Stimulated activated naive CD4-positive, alpha-beta T cell treated with Interleukin-2 at 50 U/mL for 16 hours (primary cell): ENCODE data around the gene AQR.
A peak's percentile ranks its signal among the peaks of the same experiment; 100 is the strongest.
"Not testable (repeated sequence)": the region's sequence is repeated elsewhere in the genome, so short reads cannot be mapped to it uniquely, and the experiment has no call there.

Experiments used
- DNase-seq: peaks from one replicate; lab custom pipeline; 2025; lab: John Stamatoyannopoulos, UW

Gene AQR

DNA sequence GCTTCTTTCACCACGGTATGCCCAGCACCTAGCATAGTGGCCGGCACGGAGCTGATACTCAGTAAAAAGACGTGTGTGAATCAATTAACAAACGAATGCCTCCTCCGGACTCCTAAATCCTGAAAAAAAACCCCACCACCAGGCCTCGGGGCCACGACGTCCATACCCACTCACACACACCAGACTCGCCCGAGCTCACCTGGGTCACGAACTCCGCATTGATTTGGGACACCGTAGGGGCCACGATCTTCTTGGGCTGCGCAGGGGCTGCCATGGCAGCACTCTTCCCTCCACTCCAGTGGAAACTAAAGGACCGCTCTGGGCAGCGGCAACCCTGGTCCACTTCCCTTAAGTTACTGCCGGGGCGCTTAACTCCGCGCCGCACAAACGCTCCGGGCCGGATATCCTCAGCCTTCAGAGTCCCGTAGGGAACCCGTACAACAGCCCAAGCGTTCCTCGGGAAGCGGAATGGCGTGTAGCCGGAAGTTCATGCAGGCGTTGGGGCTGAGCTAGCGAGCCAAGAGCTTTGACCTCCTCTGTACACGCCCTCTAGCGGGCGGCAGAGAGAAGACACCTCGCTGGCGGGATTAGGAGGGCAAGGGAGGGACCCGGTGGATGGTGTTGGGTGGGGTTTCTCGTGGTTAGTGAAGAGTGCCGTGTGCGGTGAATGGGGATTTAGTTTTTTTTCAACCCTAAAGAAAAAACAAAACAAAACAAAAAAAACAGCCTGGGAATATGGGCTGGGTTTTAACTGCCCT is at the start of gene AQR:
AQR (minus strand) TSS at position 403 of the 758 bp plus-strand sequence; CDS start at position 274, 129 bp downstream.
- peak; percentile 91 for DNase-seq

DNA sequence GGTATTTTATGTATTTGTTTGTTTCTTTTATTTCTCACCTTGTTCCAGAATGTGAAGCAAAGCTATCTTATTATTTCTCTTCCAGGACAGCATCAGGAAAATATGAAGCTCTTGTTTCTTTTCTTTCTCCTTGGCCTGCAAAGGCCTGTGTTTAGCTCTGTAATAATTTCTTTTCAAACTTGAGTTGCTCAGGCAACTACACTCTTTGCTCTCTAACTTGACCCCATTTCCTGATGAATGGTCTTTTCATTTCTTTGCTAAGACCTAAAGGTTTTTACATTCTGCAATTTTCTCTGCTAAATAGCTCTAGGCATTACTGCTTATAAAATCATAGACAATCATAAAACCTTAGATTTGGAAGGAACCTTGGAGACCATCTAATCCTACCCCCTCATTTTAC is 44.7 kb upstream of the AQR start:
- no peak for DNase-seq

DNA sequence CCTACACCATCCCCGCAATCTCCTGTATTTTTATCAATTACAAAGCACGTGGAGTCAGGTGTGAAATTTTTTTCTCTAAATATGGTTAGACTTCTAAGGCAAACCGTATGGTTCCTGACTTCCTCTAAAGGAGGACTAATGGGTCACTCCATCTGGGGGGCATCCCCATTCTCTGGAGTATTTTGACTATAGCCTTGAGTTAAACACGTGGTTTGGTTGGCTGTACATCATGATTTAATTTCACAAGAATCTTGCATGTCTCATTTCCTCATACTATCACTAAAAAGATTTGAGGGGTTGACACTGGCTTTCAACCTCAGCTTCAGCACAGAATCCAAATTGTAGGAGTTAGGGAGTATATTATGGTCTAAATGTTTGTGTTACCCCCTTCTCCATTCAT is 43.8 kb upstream of the AQR start:
- DNase-seq = no peak

DNA sequence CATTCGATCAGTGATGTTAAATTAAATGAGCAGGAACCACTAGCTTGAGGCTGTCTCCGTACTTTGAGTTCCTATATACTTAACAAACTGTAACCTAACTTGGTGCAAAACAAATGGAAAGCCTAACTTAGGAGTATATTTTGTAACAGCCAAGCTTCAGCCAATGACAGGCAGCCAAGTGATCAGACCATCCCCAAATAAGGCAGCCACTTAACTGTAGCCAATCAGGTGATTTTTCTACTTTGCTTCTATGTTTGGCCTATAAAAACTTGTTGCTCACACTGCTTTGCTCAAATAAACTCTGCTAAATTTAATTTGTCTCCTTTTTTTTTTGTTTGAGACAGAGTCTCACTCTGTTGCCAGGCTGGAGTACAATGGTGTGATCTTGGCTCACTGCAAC is 37.9 kb upstream of the AQR start:
- DNase-seq = no peak

DNA sequence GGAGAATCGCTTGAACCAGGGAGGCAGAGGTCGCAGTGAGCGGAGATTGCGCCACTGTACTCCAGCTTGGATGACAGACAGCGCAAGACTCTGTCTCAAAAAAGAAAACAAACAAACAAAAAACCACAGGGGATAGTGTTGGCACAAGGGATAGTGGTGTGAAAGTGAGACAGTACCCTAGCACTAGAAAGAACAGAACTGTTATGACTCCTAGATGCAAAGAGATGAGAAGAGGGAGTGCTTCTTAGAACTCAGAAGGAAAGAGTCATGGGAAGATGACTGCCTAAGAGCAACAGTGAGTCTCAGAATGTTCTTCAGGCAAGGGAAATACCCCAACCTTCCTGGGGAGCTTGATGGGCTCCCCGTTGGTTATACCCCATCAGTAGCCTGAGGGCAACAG is 36.4 kb upstream of the AQR start:
- no peak for DNase-seq

DNA sequence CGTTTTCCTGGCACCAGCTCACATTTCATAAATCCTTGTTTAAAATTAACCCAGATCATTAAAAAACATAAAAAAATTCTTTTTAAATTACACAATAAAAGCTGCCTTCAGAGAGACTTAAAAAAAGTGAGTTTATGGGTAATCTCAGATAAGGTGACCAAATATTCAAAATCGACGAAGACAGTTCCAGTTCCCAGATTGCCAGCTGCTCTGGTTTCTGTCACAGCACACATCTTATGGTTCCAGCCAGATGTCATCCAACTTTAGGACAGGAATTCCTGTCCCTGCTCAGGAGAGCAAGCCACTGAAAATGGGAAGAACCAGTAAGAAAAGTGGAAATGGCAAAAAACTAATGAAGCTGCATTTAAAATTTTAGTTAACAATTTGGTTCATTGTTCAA is 34.4 kb upstream of the AQR start:
- no peak for DNase-seq

DNA sequence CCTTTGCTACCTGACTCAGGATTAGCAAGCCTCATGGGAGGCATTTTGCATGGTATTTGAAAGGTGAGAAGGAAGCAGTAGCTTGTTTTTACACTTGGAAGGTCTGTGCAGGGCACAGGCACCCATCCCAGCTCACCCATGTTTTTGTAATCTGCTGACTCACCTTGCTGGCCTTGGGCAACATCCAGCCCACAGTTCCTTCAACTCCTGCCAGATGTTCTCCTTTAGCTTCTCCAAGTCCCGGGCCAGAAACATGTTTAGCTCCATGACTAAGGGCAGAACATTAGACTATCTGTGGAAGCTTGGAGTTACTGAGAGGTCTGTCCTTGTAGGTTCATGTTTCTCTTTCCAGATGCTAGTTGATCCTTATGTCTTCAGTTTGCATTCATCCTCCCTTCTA is 31.0 kb upstream of the AQR start:
- no peak for DNase-seq

DNA sequence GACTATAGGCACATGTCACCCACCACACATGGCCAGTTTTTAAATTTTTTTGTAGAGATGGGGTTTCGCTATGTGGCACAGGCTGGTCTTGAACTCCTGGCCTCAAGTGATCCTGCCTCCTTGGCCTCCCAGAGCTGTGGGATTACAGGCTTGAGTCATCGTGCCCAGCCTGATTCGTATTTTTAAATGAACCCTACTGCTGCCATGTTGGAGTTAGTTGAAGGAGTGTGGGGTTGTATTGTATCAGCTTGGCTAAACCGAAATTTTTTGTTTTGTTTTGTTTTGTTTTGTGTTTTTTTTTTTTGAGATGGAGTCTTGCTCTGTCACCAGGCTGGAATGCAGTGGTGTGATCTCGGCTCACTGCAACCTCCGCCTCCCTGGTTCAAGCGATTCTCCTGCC is 30.4 kb upstream of the AQR start:
- no peak for DNase-seq

DNA sequence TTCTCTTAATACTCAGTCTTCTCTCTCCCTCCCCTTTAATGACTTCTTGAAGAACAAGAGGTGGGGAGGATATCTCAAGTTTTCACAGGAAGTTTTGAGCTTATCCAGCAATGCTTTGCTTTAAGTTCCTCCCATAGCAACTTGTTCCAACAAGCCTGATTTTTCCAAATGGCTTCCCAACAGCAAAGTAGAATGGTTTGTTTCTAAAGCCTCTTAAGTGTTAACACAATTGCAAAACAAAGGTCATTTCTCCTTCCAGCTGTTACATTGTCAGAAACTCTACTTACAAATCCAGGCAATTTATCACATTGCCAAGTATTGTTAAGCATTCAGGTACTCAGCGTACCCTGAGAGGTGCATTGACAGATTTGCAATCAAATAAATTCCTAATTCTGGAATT is 25.4 kb upstream of the AQR start:
- DNase-seq = no peak

DNA sequence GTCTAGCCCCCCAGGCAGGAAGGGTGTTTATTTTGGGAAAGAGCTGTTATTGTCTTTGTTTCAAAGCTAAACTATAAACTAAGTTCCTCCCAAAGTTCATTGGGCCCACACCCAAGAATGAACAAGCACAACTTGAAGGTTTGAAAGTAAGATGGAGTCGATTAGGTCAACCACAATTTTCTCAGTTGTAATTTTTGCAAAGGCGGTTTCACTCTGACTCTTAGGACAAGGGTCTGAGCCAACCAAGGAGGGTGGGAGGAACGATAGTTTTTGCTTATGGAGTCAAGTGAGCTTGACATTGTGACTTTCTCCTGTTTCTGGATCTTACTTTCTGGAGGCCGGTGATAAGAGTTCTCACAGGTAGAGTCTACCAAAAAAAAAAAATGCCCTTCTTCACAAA is 24.3 kb upstream of the AQR start:
- no peak for DNase-seq

DNA sequence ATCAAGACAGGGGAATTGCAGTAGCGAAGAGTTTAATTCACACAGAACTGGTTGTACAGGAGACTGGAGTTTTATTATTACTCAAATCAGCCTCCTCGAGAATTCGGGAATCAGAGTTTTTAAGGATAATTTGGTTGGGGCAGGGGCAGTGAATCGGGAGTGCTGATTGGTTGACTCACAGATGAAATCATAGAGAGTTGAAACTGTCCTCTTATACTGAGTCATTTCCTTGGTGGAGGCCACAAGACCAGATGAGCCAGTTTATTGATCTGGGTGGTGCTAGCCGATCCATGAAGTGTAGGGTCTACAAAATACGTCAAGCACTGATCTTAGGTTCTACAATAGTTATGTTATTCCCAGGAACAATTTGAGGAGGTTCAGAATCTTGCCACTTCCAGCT is 23.9 kb upstream of the AQR start:
- no peak for DNase-seq

DNA sequence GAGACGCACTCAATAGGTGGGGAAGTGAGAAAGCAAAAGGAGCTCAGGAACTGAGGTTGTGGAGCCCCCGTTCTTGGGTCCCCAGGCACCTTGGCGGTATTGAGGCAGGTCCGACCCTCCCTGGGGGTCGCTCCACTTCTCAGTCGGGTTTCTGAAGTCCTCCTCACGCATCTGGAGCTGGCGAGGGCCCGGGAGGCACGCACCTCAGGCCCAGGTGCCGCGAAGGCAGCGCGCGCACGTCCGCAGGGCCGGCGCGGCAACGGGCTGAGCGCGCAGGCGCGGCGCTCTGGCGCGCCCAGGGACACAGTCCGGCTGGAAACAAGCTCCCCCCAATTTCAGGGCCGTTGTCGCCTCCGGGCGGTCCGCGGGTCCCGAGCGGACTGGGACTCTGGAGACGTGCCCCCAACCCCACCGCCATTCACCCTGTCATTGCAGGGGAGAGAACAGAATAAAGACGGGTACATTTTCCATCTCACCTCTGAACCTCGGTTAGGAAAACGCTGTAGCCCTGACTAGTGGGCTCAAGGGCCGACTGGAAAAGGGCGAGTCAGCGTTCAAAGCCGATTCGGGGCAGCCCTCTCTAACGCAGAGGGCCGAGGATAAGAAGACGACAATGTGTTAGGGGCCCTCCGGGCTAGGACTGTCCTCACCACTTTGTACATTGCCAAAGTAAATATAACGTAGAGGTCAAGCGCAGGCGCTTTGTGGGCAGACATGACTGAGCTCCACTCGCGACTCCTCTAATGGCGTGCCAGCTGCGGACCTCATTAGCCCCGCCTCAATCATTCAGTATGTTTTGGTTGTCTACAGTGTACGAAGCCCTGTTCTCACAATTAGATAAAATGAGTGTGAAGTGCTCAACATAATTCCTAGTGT is 18.7 kb upstream of the AQR start, which contains the start of gene ZNF770:
ZNF770 (minus strand) TSS at position 261 of the 876 bp plus-strand sequence. CDS start 4,853 bp downstream, outside the sequence.
- DNase-seq = peak; percentile 68

DNA sequence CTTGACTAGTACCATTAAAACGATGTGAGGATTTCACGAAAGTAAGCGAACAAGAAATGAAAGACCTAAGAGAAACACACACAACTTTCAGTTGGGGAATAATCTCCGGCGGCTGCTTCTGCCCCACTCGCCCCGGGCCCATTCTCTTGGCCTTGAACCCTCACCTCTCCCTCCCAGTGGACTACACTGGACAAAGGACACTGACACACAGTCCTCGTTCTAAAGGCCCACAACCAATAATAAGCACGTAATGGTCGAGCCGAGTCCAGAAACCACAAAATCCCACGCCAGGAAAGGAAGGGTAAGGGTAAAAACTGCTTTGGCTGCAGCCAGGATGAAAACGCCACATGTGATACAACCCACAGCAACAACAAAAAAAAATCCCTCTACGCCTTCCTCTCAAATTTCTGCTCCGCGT is 18.1 kb upstream of the AQR start:
- DNase-seq = no peak

DNA sequence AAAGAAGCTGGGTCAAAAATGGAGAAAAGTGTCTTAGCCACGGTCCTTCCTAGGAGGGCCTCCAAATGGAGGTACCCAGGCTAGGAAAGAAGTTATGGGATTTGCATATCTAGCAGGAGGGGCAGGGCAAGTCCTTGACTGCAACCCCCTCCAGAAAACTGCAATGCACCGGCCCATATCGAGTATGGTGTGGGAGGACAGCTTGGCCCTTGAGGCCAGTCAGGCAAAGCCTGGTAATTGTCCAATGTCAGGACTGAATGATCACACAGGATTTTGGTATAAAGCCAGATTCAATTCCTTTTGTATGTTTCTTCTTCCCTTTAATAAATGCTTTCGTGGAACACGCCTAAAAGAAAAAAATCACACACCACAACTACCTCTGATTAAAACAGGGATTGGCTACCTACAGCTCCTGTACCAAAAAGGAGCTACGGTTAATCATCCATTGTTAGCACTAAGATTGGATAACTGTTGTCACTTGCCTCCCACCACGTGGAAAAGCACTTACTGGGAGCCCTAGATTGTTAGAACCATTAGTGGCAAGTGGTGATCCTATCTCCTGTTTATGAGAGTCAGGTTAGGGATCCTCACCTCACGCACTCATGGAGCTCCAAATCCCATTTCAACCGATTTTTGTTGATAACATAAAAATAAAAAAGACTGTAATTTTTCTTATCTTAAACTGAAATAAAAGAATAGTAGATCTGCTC is 17.4 kb upstream of the AQR start:
- DNase-seq = no peak

DNA sequence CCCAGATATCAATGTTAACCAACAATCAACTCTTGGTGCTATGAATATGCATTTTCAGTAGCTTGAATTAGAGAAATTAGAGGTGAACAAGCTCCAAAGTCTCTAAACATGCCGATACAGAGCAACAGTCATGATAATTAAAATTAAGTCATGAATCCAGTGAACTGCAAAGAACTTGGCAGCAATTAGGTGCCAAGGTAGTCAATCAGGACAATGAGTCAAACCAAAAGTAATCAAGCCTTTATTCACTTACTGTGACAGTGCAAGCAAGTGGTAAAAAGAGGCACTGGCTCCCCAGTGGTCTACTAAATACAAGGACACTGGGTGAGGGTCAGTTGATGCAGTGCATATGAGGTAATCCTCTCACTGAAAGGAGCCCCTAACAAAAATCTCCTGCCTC is 16.8 kb upstream of the AQR start:
- DNase-seq = no peak

DNA sequence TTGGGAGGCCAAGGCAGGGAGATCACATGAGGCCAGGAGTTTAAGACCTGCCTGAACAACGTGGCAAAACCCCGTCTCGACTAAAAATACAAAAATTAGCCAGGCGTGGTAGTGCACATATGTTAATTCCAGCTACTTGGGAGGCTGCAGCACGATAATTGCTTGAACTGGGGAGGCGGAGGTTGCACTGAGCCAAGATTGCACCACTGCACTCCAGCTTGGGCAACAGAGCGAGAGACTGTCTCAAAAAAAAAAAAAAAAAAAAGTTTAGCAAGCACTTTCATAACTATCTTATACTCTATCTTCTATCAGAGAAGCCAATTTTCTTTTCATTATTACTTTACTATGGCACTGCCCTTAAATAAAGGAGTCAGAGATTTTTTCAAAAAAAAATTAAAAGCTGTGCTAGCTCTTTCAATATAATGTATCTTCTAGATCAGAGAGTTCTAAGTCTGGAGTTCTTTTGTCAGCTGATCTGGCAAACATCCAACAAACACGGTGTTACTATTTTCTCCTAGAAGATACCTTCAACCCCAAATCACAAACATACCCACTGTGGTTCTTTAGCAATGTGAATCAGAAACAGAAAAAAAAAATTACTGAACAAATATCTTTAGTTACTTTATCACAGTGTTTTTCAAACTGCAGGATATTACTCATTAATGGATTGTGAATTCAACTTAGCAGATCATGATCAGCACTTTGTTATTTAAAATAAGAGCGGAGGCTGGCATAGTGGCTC is 15.5 kb upstream of the AQR start:
- no peak for DNase-seq

DNA sequence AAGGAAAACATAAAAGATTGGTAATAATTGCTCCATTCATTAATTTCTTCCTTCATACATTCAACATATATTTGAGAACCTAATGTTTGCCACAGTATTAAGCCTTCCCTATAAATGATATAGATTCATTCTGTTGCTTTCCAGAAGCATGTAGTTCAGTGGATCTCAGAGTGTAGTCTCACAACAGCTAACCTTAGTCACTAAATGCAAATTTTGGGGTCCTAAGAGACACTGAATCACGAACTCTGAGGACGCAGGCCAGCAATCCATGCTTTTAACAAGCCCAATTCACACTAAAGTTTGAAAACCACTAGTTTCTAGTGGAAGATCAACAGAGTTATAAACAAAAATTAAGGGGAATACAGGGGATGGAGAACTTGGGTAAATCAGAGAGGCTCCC is 7.2 kb upstream of the AQR start:
- DNase-seq = no peak

DNA sequence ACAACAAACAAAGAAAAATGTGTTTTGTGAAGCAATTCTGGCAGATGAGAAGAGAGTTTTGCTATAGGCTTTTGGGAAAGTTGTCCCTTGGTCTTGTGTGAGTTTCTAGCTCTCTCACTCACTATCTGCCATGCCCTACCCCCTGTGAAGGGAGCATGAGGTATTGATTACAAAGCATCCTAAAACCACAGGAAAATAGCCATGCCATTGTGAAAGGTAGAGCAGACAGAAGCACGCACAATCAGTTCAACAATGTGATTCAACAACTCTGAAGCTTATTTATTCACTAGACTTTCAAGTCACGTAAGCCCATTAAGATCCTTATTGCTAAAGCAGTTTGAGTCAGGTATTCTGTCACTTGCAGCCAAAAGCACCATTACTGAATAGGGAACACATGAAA is 6.5 kb upstream of the AQR start:
- DNase-seq = no peak

DNA sequence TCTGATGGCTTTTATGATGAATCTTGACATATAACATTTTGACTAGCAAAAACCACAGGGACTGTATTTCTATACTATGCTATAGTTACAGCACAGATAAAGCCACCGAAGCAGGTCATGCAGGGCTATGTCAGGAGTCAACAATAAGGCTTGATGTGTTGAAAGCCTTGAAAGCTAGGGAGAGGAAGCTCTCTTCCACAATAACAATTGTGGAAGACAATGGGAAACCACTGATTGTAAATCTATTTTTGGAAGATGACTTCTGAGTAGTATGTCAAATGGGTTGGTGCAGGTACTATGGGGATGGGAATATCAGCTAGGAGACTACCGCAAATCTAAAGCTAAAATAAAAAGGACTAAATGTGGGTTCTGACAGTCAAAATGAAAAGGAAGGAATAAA is 4.0 kb upstream of the AQR start:
- no peak for DNase-seq

DNA sequence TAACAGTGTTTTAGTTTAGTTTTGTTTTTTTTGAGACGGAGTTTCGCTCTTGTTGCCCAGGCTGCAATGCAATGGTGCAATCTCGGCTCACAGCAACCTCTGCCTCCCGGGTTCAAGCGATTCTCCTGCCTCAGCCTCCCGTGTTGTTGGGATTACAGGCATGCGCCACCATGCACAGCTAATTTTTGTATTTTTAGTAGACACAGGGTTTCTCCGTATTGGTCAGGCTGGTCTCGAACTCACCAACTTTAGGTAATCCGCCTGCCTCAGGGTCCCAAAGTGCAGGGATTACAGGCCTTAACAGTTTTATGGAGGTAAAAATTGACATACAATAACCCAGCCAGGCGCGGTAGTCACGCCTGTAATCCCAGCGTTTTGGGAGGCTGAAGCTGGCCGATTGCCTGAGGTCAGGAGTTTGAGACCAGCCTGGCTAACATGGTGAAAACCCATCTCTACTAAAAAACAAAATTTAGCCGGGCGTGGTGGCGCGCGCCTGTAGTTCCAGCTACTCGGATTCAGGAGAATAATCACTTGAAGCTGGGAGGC is 629 bp upstream of the AQR start:
- DNase-seq = not testable (repeated sequence)

DNA sequence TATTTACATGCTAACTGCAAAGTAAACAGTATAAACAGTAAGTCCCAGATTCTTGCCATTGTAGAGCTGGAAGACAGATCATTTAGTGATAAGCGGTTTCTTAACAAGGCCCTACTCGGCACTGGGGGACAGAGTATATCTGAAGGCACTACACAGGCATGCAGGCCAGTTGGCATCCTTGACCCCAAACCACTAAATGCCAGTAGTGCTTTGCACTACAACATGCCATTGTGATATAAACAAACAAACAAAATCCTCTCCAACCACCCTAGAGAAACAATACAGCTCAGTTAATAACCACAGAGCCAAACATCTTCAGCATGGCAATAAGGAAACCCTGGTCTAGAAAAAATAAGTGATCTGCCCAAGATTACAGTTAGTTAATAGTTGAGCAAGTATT is 5.3 kb downstream of the AQR start:
- DNase-seq = no peak

DNA sequence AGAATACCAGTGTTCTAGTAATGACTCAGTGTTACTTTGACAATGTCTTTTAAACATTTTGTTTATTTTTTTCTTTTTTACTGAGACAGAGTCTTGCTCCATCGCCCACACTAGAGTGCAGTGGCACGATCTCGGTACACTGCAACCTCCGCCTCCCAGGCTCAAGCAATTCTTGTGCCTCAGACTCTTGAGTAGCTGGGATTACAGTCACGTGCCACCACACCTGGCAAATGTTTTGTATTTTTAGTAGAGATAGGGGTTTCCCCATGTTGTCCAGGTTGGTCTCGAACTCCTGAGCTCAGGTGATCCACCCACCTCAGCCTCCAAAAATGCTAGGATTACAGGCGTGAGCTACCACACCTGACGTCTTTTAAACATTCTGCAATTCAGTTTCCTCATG is 15.7 kb downstream of the AQR start:
- DNase-seq = no peak
